ENCODE data around the gene LPP.

LPP gene

DNA sequence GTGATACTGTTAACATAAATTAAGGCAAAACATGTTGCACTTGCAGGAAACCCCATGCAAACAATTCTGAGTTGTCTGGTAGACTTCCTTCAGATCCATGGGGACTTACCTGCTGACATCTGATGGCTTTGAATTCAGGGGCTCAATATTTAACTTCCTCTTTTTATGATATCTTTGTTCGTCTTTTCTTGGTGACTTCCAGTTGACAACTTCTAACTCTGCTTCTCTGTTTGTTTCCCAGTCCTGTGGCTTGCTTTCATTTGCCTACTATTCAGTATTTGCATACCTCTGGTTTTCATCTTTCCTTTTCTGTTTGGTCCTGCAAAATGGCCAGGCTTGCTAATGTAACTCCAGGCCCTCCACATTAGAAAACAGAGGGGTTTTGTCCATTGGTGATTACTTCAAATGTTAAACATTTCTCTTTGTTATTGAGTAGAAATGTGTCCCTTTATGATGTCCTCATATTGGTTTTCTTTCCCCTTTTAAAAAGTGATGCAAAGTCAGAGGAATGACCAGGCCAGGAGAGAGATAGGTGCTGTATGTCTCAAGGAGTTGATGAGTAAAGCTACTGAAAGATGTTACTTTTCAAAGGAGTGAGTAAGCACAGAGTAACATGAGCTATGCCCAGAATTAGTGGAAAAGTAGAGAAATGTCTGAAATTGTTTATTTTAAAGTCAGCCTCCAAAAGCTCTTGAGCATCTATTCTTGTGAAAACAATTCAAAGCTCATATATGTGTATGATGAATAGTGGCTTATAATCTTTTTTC is 335.9 kb downstream of the LPP start:
- Mint-ChIP-seq H3K36me3 (ENCODE audit: insufficient read depth) (peaks cover 14% of the 10 kb centered on the region), H3K4me3 (no peak overlapping the region), H3K27ac (no peak overlapping the region), H3K9me3 (no peaks in the 10 kb centered on the region), H3K4me1 (ENCODE audit: low read depth in 2 of 2) (peaks cover 5 to 14% of the 10 kb centered on the region in 2 donors), H3K27me3 (no peaks in the 10 kb centered on the region)
- DNase-seq (no peak), ATAC-seq (replicated peaks) (no peak)

DNA sequence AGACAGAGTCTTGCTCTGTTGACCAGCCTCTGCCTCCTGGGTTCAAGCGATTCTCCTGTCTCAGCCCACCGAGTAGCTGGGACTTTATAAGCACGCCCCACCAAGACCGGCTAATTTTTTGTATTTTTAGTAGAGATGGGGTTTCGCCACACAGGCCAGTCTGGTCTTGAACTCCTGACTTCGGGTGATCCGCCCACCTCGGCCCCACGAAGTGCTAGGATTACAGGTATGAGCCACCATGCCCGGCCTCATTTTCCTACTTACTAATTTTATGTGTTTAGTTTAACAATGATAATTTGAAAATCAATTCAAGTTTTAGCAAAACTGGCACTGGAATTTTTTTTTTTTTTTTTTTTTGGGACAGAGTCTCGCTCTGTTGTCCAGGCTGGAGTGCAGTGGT is 336.5 kb downstream of the LPP start:
- DNase-seq (no peak), ATAC-seq (replicated peaks) (no peak)
- Mint-ChIP-seq H3K4me3 (no peak overlapping the region), H3K9me3 (no peaks in the 10 kb centered on the region), H3K27ac (no peak overlapping the region), H3K36me3 (ENCODE audit: insufficient read depth) (peaks cover 9% of the 10 kb centered on the region), H3K4me1 (ENCODE audit: low read depth in 2 of 2) (peaks cover 5 to 14% of the 10 kb centered on the region in 2 donors), H3K27me3 (no peaks in the 10 kb centered on the region)

GRCh38 chr3:188491276-188491687 is 337.3 kb downstream of the LPP start:
- no peak for ATAC-seq (replicated peaks)
- H3K9me3 Mint-ChIP-seq: no peaks in the 10 kb centered on the region
- H3K36me3 Mint-ChIP-seq (ENCODE audit: insufficient read depth): peaks cover 7% of the 10 kb centered on the region
- no peaks in the 10 kb centered on the region for H3K27me3 Mint-ChIP-seq
- peaks cover 5 to 14% of the 10 kb centered on the region in 2 donors for H3K4me1 Mint-ChIP-seq (ENCODE audit: low read depth in 2 of 2)
- no peak overlapping the region for H3K4me3 Mint-ChIP-seq
- DNase-seq: no peak
- no peak overlapping the region for H3K27ac Mint-ChIP-seq

DNA sequence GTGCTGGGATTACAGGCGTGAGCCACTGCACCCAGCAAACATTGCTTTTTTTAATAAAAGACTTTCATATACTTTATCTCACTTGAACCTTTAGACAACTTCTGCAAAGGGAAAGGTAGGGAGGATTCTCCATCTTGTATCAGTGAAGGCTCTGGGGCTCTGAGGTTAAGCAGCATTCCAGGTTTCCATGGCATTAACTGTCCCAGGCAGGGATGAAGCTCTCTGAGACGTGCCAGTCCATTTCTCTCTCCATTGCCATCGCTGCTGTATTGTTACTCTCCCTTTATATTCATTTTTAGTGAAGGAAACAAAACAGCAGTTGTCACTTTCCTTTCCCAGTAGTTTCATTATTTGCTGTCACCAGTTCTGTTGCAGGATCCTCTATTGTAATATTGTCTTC is 342.4 kb downstream of the LPP start:
- Mint-ChIP-seq H3K4me3 (no peak overlapping the region), H3K9me3 (no peaks in the 10 kb centered on the region), H3K27ac (no peak overlapping the region), H3K27me3 (no peaks in the 10 kb centered on the region), H3K36me3 (ENCODE audit: insufficient read depth) (peaks cover 2% of the 10 kb centered on the region), H3K4me1 (ENCODE audit: low read depth in 2 of 2) (peaks cover 7 to 20% of the 10 kb centered on the region in 2 donors)
- ATAC-seq (replicated peaks) (no peak), DNase-seq (no peak)

DNA sequence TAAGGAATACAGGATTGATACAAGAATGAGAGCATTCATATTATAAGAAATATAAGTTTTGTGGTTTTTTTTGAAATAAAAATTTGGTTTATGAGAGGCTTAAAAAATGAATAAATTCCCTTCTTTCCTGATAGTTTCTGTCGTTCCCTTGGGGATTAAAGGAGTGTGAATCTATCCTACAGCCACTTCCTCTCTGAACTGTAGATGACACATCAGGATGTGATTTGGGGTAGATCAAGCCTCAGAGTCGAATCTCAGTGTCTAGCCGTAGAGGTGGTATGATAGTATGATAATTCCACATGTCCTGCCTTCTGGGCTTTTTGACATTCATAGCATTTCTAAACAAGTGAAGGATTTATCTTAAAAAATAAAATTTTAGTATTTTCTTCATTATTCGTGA is 343.1 kb downstream of the LPP start:
- peak overlapping the region in 1 of 2 donors; percentile 50 for H3K27ac Mint-ChIP-seq
- peaks cover 7 to 20% of the 10 kb centered on the region in 2 donors for H3K4me1 Mint-ChIP-seq (ENCODE audit: low read depth in 2 of 2)
- ATAC-seq (replicated peaks) (no peak), DNase-seq (no peak)
- H3K36me3 Mint-ChIP-seq (ENCODE audit: insufficient read depth): peaks cover 2% of the 10 kb centered on the region
- no peaks in the 10 kb centered on the region for H3K27me3 Mint-ChIP-seq
- H3K4me3 Mint-ChIP-seq: no peak overlapping the region
- H3K9me3 Mint-ChIP-seq: peaks cover 0 to 1% of the 10 kb centered on the region in 2 donors

DNA sequence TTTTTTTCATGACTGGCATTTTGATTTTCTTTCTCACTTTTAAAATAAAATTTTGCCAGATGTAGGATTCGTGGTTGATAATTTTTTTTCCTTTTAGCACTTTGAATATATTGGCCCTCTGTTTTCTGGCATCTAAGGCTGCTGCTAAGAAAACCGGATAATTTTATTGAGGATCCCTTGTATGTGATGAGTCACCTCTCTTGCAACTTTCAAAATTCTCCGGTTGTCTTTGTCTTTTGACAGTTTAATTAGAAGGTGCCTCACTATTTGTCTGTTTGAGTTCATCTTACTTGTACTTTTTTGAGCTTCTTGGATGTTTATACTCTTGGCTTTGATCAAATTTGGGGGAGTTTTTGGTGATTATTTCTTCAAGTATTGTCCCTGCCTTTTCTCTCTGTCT is 349.7 kb downstream of the LPP start:
- H3K27me3 Mint-ChIP-seq: no peaks in the 10 kb centered on the region
- H3K36me3 Mint-ChIP-seq (ENCODE audit: insufficient read depth): peaks cover 2% of the 10 kb centered on the region
- H3K4me1 Mint-ChIP-seq (ENCODE audit: low read depth in 2 of 2): peaks cover 7 to 17% of the 10 kb centered on the region in 2 donors
- peaks cover 2 to 14% of the 10 kb centered on the region in 2 donors for H3K9me3 Mint-ChIP-seq
- no peak for ATAC-seq (replicated peaks)
- no peak for DNase-seq
- H3K27ac Mint-ChIP-seq: peak overlapping the region in 1 of 2 donors; percentile 38
- no peak overlapping the region for H3K4me3 Mint-ChIP-seq

- H3K36me3 Mint-ChIP-seq (ENCODE audit: insufficient read depth): peaks cover 7% of the 10 kb centered on the region
- peaks cover 7 to 17% of the 10 kb centered on the region in 2 donors for H3K4me1 Mint-ChIP-seq (ENCODE audit: low read depth in 2 of 2)
- H3K27ac Mint-ChIP-seq: no peak overlapping the region
Measured at GRCh38 chr3:188505151-188505550, 351.2 kb downstream of the LPP start.

GRCh38 chr3:188505911-188506310 is 352.0 kb downstream of the LPP start:
- H3K27me3 Mint-ChIP-seq: no peaks in the 10 kb centered on the region
- DNase-seq: no peak
- no peak for ATAC-seq (replicated peaks)
- H3K4me1 Mint-ChIP-seq (ENCODE audit: low read depth in 2 of 2): peaks cover 7 to 17% of the 10 kb centered on the region in 2 donors
- no peak overlapping the region for H3K4me3 Mint-ChIP-seq
- H3K9me3 Mint-ChIP-seq: peaks cover 2 to 14% of the 10 kb centered on the region in 2 donors
- peak overlapping the region in 1 of 2 donors; percentile 8 for H3K27ac Mint-ChIP-seq
- peaks cover 7% of the 10 kb centered on the region for H3K36me3 Mint-ChIP-seq (ENCODE audit: insufficient read depth)

More at GRCh38 chr3:188505151-188505550, 351.2 kb downstream of the LPP start:
- DNase-seq (no peak), ATAC-seq (replicated peaks) (no peak)
- Mint-ChIP-seq H3K4me3 (no peak overlapping the region), H3K9me3 (peaks cover 2 to 14% of the 10 kb centered on the region in 2 donors), H3K27me3 (no peaks in the 10 kb centered on the region)

DNA sequence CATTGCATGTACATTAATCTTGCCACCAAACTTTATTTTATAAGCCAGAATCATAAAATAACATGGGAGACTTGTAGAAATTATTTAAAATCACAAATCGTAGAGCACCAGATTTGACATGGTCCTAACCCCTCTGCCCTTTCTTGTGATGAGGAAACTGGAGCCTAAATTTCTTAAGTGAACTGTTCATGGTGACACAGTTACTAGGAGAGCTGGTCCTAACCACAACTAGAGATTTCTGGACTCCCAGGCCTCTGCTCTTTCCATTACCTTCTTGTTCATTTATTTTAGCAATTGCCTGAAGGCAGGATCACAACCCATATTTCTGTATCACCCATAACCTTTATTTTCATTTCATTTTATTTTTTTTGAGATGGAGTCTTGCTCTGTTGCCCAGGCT is 352.5 kb downstream of the LPP start:
- no peak overlapping the region for H3K4me3 Mint-ChIP-seq
- H3K27me3 Mint-ChIP-seq: no peaks in the 10 kb centered on the region
- peaks cover 7 to 17% of the 10 kb centered on the region in 2 donors for H3K4me1 Mint-ChIP-seq (ENCODE audit: low read depth in 2 of 2)
- DNase-seq (no peak), ATAC-seq (replicated peaks) (no peak)
- H3K36me3 Mint-ChIP-seq (ENCODE audit: insufficient read depth): peaks cover 7% of the 10 kb centered on the region
- H3K27ac Mint-ChIP-seq: no peak overlapping the region
- H3K9me3 Mint-ChIP-seq: peaks cover 2 to 14% of the 10 kb centered on the region in 2 donors

- Mint-ChIP-seq H3K27me3 (no peaks in the 10 kb centered on the region), H3K27ac (no peak overlapping the region), H3K4me1 (ENCODE audit: low read depth in 2 of 2) (peaks cover 7 to 17% of the 10 kb centered on the region in 2 donors)
Measured at GRCh38 chr3:188507244-188507720, 353.3 kb downstream of the LPP start.

DNA sequence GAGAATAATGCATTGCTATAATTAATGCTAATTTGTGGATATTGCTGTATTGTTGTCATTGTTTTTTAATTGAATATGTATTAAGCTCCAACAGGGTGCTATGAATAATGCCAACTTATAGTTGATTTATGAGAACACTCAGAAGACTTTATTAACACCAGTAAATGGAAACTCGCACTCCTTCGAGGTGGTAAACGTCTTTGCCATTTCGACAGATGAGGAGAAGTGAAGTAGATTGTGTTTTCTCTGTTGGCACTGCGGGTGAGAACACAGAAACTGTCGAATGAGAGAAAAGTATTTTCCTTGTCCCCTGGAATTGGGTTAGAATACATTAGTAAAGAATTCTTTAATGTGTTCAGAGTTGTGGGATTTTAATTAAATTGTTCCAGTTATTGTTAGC is 354.5 kb downstream of the LPP start:
- no peak for DNase-seq
- no peak for ATAC-seq (replicated peaks)
- no peaks in the 10 kb centered on the region for H3K27me3 Mint-ChIP-seq
- peaks cover 7% of the 10 kb centered on the region for H3K36me3 Mint-ChIP-seq (ENCODE audit: insufficient read depth)
- peaks cover 7 to 17% of the 10 kb centered on the region in 2 donors for H3K4me1 Mint-ChIP-seq (ENCODE audit: low read depth in 2 of 2)
- H3K9me3 Mint-ChIP-seq: peaks cover 0 to 7% of the 10 kb centered on the region in 2 donors
- no peak overlapping the region for H3K4me3 Mint-ChIP-seq
- H3K27ac Mint-ChIP-seq: no peak overlapping the region

More at GRCh38 chr3:188507244-188507720, 353.3 kb downstream of the LPP start:
- Mint-ChIP-seq H3K36me3 (ENCODE audit: insufficient read depth) (peaks cover 7% of the 10 kb centered on the region), H3K4me3 (no peak overlapping the region), H3K9me3 (peaks cover under 1 to 10% of the 10 kb centered on the region in 2 donors)
- peak; percentile 22 for ATAC-seq (replicated peaks)
- DNase-seq: no peak

DNA sequence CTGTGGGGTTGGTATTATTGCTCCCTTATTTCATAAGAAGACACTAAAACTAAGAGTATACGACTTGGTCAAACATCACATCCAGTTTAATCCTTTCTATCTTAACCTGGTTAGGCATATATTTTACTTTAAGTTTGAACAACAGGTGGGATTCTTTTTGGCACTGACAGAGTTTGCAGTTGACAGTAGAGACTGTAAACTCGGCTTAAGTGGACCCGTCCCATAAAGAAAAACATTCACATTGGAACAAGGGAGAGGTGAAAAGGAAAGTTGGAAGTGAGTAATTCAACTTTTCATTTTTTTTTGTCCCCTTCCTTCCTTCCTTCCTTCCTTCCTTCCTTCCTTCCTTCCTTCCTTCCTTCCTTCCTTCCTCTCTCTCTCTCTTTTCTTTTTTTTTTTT is 355.4 kb downstream of the LPP start:
- DNase-seq (no peak), ATAC-seq (replicated peaks) (no peak)
- Mint-ChIP-seq H3K27me3 (no peaks in the 10 kb centered on the region), H3K36me3 (ENCODE audit: insufficient read depth) (peaks cover 7% of the 10 kb centered on the region), H3K4me1 (ENCODE audit: low read depth in 2 of 2) (peaks cover 7 to 17% of the 10 kb centered on the region in 2 donors), H3K4me3 (no peak overlapping the region), H3K27ac (no peak overlapping the region), H3K9me3 (peaks cover 0 to 1% of the 10 kb centered on the region in 2 donors)

- no peak for ATAC-seq (replicated peaks)
- H3K27ac Mint-ChIP-seq: no peak overlapping the region
- DNase-seq: no peak
- no peaks in the 10 kb centered on the region for H3K9me3 Mint-ChIP-seq
- no peaks in the 10 kb centered on the region for H3K27me3 Mint-ChIP-seq
- peaks cover 7 to 13% of the 10 kb centered on the region in 2 donors for H3K4me1 Mint-ChIP-seq (ENCODE audit: low read depth in 2 of 2)
- H3K36me3 Mint-ChIP-seq (ENCODE audit: insufficient read depth): peaks cover 4% of the 10 kb centered on the region
- H3K4me3 Mint-ChIP-seq: no peak overlapping the region
Measured at GRCh38 chr3:188510366-188510765, 356.4 kb downstream of the LPP start.

DNA sequence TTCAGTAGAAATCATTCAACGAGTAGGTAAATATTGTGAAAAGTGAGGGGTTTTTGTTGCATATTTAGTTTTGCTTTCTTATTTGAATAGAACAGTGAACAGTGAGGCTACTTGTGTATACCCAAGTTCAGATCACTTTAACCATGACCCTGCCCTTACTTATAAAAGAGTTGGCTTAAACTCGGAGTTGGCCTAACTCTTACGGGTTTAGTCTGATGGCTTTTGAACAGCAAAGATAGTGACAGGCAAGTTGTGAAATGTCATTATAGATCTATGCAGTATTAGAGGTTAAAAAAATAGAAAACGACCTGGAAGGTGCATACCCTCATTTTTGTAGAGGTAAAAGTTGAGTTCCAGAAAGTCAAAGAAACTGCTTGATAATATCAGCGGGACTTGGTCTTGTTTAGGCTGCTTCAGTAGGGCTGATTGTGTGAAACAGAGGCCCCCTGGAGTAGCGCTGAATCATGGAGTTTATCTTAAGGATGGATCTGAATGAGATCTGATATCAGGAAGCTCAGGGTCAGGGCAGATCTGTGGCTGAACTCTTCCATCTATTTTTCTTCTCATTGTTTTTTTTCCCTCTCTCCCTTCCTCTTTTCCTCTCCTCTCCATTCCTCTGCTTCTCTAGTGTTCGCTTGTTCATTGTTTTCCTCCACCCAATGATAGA is 359.8 kb downstream of the LPP start:
- peaks cover 4% of the 10 kb centered on the region for H3K36me3 Mint-ChIP-seq (ENCODE audit: insufficient read depth)
- ATAC-seq (replicated peaks): no peak
- peaks cover 0 to 9% of the 10 kb centered on the region in 2 donors for H3K4me1 Mint-ChIP-seq (ENCODE audit: low read depth in 2 of 2)
- H3K27me3 Mint-ChIP-seq: no peaks in the 10 kb centered on the region
- DNase-seq: no peak
- no peak overlapping the region for H3K27ac Mint-ChIP-seq
- no peak overlapping the region for H3K4me3 Mint-ChIP-seq
- H3K9me3 Mint-ChIP-seq: no peaks in the 10 kb centered on the region
